HG03159 (cell line): Measurements from ENCODE around the gene SOS2.
"Not testable (repeated sequence)": the region's sequence is repeated elsewhere in the genome, so short reads cannot be mapped to it uniquely, and the experiment has no call there.

Experiments
- ATAC-seq: cut with Tn5 transposase; IDR thresholded peaks from one replicate; pipeline ENCODE4 v1.9.1; 2021; ENCODE audit warnings: mild to moderate bottlenecking, moderate library complexity; ENCODE audit not compliant: unreplicated experiment

Gene SOS2

DNA sequence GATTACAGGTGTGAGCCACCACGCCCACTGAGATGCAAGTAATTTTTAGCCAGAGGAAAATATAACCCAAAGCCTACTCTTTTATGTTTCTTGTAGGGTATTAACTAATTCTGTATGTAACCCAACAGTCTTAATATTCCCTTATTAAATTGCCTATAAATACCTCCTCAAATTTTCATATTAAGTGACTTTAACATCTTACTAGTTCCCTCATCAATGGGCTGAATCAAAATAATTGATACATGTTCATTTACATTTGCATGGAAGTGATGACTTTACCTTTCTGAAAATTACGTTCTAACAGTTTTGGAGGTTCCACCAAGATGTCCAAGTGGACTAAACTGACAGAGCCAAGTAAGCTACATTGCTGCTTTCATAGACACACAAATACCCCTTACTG, 3.1 kb downstream of the SOS2 start:
- ATAC-seq, result no peak

DNA sequence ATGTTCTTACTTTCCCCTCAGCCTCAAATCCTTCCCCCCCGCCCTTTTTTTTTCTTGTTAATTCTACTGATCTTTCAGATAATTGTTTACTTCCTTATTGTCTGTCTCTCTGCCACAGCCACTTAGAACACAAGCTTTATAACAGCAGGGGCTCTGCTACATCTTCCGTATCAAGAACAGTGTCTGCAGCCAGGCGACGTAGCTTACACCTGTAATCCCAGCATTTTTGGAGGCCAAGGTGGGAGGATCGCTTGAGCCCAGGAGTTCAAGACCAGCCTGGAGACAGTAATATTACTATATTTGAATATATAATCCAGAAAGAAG, 5.4 kb downstream of the SOS2 start:
- ATAC-seq, result no peak

DNA sequence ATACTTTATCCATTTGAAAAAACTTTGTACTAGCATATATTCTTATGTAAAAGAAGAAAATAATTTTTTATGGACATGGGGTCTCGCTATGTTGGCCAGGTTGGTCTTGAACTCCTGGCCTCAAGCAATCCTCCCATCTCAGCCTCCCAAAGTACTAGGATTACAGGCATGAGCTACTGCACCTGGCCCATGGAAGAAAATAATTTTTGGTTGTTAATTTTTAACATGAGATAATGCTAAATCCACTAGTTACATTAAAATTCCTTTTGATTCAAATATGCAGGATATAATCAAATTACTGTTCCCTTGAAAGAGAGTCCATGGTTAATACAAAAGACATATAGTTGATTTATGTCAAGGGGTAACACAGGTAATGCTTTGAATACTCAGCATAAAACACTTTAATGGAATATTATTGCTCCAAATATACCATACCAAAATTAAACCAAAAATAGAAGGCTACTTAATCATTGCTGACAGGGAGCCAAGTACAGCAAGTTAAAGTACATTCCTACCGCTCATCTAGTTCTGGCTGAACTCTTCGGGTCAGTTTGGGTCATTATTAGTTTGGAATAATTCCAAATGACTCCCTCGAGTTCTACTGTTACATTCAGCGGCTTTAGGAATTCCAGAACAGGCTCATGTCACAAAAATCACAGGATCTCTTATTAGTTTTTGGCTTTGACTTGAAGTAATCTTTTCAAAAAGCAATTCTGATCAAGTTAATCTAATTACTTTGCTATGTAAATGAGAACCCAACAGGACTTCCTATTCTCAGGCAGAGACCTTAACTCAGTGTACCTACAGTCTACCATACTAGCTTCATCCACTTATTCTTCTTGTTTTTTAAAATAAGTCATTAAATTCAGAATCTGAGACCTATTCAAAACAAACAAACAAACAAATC, 6.1 kb downstream of the SOS2 start:
- no peak for ATAC-seq

DNA sequence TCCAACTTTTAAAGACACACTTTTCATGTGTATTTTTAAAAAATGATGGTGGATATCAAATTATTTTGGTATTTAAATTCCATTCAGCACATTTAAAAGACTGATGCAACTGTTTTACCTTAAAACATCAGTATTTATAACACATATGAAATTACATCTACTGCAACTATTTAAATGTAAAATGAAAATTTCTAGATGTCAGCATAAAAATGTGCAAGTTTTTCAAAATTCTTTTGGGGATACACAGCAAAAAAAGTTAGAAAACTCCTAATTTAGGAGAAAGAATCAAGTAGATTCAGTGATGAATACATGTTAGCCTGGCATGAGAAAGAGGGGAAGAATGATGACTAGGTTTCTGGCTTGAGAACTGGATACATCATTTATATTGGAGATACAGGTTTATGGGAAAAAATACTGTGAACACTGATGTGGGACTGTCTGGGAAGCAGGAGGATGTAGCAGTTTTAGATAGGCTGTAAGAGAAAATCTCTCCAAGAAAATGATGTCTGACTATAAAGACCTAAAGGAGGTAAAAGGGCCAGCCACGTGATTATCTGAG, 9.2 kb downstream of the SOS2 start:
- no peak for ATAC-seq

DNA sequence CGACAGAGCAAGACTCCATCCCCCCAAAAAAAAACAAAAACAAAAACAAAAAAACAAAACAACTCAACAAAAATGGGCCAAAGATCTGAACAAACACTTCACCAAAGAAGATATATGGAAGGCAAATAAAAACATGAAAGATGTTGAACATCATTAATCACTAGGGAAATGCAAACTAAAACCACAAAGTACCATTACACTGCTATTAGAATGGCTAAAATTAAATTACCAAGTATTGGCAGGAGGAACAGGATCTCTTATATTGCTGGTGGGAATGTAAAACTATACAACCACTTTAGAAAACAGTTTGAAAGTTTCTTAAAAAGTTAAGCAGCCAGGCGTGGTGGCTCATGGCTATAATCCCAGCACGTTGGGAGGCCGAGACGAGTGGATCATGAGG, 12.9 kb downstream of the SOS2 start:
- no peak for ATAC-seq

DNA sequence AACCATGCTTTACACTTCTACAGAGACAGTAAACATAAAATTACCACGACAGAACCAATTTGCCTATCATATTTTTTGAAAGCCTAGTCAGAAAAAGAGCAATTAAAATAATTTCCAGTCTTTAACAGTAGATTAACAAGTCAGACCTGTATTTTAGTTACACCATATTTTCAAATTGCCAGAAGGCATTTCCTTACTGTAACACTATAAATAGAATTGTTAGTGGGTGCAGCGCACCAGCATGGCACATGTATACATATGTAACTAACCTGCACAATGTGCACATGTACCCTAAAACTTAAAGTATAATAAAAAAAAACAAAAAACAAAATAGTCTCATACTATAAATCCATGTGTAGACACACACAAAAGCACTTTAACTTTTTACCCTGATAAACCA, 16.0 kb downstream of the SOS2 start:
- no peak for ATAC-seq

DNA sequence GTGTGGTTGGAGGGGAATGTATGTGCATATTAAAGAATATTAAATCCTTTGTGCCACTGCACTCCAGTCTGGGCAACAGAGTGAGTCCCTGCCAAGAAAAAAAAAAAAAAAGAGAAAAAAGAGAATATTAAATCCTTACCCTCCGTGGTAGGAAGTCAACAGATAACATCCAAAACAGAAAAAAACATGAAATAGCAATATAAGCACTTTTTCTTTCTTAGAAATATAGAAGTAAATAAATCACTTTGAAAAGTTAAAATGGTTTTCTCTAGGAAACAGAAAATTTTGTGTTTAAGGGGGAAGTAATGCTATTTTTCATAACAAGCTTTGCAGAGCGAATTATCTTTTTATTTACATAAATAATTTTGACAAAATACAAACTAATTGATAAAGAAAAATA, 17.6 kb downstream of the SOS2 start:
- no peak for ATAC-seq

DNA sequence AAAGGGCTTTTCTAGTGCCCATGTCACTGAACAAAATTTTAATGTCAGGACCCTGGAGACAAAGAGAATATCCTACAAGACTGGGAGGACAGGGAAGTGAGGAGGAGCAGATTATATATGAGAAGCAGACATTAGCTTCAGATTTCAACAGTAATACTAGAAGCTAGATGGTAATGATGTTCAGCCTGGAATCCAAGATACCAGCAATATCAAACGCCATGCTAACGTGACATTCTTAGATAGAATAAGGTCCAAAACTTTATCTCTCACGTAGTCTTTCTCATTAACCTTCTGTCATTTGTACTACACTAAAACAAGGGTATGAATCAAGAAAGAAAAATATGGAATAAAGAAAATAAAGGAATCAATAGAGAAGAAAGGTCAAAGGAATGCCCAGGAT, 18.7 kb downstream of the SOS2 start:
- ATAC-seq, result no peak

DNA sequence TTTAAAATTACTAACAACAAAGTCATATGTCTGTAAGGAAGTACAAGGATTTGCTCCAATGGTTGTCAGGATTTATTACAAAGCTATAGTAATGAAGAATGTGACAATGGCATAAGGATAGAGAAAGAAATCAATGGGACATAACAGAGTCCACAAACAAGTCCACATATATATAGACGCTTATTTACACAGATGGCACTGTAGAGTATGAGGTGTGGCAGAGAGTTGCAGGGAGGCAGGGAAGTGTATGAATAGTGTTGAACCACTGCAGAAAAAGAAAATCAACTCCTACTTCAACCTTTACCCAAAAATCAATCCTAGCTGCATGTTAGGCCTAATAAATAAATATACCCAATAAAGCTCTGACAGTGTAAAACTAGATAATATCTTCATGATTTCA, 21.3 kb downstream of the SOS2 start:
- ATAC-seq, result no peak

DNA sequence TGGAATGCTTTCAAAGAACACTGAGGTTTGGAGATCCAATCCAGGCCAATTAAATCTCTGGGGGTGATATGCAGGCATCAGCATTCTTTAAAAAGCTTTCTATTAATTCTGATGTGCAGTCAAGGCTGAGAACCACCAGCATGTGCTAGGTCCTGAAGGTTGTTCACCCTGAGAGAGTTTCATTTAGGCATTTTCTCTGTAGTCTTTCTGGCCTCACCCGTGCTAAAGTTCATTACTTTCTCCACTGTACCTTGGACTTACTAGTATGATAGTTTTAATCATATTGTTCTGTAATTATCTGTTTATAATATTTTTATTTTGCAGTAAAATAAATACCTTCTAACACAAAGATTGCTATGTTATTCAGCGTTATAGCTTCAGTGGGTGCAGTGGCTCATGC, 32.9 kb downstream of the SOS2 start:
- ATAC-seq, result no peak

DNA sequence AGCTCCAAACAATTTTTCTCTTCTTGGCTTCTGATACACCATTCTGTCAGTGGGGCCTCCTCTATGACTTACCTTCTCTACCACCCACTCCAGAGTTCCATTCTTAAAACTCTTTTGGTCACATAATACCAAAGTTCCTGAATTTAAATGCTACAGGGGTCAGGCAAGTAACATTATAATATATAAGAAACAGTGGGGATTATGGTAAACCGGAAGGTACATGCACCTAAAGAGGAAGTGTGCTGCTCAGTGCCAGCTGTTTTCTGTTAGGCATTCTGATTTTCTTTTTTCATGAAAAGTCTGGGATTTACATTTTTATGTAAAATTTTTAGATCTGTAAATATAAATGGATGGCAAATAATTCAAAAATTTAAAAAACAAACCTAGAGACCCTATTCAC, 39.9 kb downstream of the SOS2 start:
- no peak for ATAC-seq

DNA sequence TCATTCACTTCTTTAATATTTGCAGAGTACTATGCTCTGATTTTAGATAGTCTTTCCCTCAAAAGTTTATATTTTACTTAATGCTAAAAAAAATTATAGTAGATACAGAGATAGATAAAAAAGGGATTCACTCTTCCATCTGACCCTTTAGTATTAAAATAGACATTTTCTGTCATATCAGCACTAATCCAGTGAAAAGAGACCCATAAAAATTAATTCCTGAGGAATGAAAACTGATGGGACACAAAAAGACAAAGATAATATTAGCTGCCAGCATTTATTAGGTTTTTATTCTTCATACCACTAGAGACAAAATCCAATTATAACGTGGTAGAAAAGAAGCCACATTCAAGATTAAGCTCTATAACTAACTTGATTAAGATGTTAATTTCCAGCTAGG, 45.3 kb downstream of the SOS2 start:
- ATAC-seq, result no peak

DNA sequence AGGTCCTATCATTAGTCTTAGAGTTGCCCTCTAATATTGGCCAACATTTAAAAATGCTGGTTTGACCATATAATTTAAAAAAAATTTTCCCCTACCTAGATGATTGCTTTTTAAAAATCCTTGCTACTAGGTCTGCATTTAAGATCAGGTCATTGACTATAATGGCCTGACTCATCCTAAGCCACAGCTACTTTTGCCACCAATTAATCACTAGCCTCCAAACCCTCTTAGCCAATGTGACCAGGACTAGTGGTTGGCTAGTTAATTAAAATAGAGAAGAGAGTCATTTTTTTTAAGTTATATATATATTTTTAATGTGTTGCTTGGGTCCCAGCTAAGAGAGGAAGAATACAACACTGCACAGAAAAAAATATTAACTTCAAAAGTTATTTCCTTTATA, 57.5 kb downstream of the SOS2 start:
- no peak for ATAC-seq

DNA sequence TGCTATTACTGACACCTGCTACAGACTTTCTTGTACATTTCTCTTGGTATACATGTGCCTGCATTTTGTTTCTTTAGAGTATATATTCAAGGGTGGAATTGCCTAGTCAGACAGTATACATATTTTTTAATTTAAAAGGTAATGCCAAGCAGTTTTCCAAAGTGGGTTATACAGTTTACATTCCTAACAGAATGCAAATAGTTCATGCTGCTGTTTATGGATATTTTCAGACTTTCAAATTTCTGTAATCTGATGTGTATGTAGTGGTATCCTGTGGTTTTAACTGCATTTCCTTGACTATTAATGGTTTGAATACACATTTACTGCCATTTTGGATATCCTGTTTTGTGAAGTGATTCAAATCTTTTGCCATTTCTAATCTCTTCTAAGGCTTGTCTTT, 59.5 kb downstream of the SOS2 start:
- ATAC-seq, result no peak

DNA sequence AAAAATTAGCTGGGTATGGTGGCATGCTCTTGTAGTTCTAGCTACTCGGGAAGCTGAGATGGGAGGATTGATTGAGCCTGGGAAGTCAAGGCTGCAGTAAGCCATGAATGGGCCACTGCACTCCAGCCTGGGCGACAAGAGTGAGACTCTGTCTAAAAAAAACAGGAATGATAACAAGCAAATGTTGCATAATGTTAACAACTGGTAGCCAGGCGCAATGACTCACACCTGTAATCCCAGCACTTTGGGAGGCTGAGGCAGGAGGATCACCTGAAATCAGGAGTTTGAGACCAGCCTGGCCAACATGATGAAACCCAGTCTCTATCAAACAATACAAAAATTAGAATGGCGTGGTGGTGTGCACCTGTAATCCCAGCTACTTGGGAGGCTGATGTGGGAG, 64.0 kb downstream of the SOS2 start:
- not testable (repeated sequence) for ATAC-seq

DNA sequence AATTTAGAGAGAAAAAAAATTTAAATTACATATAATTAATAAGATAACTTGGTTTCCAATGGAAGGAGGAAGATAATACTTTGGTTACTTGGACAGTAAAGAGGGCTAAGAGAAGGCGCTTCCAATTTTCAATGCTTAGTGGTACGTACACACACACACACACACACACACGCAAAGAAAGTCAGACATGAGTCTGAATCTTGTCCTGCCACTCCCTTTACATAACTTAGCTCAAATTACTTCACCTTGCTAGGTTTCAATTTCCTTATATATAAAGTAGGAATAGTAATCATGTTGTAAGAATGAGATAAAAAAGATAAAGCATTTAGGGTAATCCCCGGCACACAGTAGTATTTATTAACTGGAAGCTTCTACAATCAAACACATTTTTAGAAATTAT, 75.3 kb downstream of the SOS2 start:
- no peak for ATAC-seq

DNA sequence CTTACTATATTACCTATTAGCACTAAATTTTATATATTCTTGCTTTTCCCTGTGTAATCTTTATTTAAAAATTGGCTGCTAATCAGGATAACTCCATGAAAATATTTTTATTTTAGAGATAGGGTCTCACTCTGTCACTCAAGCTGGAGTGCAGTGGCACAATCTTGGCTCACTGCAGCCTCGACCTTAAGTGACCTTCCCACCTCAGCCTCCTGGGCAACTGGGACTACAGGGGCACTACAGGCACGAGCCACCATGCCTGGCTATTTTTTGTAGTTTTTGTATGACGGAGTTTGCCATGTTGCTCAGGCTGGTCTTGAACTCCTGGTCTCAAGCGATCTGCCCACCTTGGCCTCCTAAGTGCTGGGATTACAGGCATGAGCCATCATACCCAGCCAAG, 82.6 kb downstream of the SOS2 start:
- ATAC-seq, result no peak

DNA sequence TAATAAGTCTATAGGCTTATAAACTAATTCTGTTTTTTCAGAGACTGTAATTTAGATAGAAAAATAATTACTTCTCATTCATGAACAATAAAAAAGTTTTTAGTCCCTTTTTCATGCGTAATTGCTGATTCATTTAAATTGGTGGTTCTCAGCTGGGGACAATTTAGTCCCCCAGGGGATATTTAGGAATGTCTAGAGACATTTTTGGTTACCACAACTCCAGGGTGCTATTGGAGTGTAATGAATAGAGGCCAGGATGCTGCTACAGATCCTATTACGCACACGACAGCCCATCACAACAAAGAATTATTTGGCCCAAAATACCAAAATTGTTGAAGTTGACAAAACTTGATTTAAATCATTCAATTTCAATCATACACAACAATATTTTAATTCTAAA, 92.2 kb downstream of the SOS2 start:
- no peak for ATAC-seq

DNA sequence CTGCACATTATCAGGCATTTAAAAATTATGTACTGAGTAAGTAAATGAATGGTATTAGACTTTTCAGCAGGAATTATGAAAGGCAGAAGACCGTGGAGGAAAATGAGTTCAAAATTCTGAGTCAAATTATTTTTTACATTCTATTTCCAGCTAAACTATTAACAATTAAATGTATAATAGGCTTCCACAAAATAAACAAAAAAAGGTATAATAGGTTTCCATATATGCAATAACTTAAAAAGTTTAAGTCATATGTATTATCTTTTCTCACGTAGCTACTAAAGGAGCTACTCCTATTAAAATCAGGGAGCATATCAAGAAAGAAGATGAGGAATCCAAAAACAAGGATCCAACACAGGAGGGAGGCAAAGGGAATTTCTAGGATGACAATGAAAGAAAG, 103.6 kb downstream of the SOS2 start:
- ATAC-seq, result no peak

DNA sequence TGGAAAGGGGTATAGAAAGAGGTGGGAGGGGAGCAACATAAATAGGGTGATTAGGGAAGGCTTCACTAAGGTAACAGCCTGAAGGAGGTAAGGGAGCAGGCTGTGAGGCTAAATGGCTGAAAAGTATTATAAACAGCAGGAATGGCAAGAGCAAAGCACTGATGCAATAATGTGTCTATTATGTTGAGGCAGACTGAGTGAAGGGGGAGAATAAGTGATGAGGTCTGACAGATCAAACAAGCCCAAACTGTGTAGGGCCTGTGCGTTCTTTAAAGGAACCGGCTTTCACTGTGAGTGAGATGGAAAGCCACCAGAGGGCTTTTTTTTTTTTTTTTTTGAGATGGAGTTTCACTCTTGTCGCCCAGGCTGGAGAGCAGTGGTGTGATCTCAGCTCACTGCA, 108.3 kb downstream of the SOS2 start:
- ATAC-seq, result no peak

DNA sequence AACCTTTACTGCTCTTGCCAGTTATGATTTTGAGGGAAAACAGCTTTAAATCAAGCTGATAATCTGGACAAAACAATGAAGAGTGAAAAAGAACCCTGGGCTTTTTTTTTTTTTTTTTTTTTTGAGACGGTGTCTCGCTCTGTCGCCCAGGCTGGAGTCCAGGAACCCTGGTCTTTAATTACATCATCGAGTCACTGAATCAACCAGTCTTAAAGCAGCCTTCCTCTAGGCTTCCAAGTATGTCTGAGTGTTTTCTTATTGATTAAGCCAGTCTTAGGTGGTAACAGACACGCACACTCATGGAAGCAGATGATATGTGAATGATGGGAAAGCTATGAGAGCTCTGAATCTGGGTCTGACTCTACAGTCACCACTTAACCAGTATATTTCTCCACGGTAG, 109.1 kb downstream of the SOS2 start:
- ATAC-seq, result no peak

DNA sequence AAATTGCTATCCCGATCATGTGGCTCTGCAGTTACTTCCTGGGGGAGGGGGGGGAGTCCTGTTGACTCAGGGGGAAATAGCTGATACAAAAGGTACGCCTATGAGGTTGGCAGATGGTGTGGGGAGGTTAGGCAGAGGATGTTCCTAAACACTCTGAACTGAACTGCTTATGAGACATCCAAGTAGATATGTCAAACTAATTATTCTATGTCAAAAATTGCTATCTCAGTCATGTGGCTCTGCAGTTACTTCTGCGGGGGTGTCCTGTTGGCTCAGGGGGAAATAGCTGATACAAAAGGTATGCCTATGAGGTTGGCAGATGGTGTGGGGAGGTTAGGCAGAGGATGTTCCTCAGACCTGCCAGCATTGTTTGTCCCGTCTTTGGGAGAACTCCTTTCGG, 109.9 kb downstream of the SOS2 start:
- no peak for ATAC-seq

DNA sequence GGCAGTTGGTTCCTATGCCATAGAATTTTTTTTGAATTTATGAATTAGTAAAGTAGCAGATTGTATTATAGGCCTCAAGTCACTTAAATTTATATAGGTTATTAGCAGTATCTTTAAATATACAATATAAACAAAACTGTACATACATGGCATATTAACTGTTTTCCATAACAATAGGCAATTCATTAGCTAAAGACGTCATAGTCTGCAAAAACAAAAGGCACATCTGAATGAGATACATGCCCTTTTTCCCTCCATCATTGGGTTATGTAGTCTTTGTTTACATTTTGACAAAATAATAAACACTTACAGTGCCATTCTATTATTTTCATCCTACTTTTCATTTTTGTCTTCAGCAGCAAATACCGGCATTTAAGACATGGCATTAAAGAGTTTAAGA, 113.9 kb downstream of the SOS2 start:
- no peak for ATAC-seq
